OCI-LY3 (cell line): Measurements from ENCODE around the gene CTNND2.

Source experiments
- H2AFZ ChIP-seq: fragments of 200-600, 300-600 bp; shearing (Covaris generic); 2 replicates; pipeline ENCODE4 v1.6.0; 2014; ENCODE audit warnings: antibody characterized with exemption, low read depth, low read length
- H3K27ac ChIP-seq: fragments of 200-600, 300-600 bp; sonication (generic); 2 replicates; pipeline ENCODE4 v1.5.1; 2014; ENCODE audit warnings: mild to moderate bottlenecking, low read length, moderate library complexity, mixed read lengths
- H3K27me3 ChIP-seq: fragments of 200-600, 300-600 bp; sonication (generic); 2 replicates; pipeline ENCODE4 v1.6.1; 2014; ENCODE audit warnings: low read depth, low read length, mixed read lengths
- H3K36me3 ChIP-seq: fragments of 200-600, 300-600 bp; sonication (generic); replicated peaks from 2 replicates; pipeline ENCODE3; 2014; ENCODE audit warnings: low read depth, low read length, mixed read lengths
- H3K4me1 ChIP-seq: fragments of 300-600, 200-600 bp; sonication (generic); 2 replicates; pipeline ENCODE4 v1.6.1; 2014; ENCODE audit warnings: low read length, mixed read lengths
- H3K4me2 ChIP-seq: fragments of 200-600, 300-600 bp; sonication (generic); 2 replicates; pipeline ENCODE4 v1.6.1; 2014; ENCODE audit warnings: low read length, mixed read lengths
- H3K4me3 ChIP-seq: fragments of 300-600, 200-600 bp; sonication (generic); 2 replicates; pipeline ENCODE4 v1.5.1; 2014; ENCODE audit warnings: antibody characterized with exemption, mild to moderate bottlenecking, low read length, moderate library complexity
- H3K79me2 ChIP-seq: fragments of 300-600, 200-600 bp; shearing (Covaris generic); 2 replicates; pipeline ENCODE4 v1.6.1; 2014; ENCODE audit warnings: mild to moderate bottlenecking, low read length, mixed read lengths
- H3K9ac ChIP-seq: fragments of 300-600, 200-600 bp; shearing (Covaris generic); 2 replicates; pipeline ENCODE4 v1.6.0; 2014; ENCODE audit warnings: mild to moderate bottlenecking, low read length, moderate library complexity
- H3K9me3 ChIP-seq: fragments of 200-600, 300-600 bp; shearing (Covaris generic); 2 replicates; pipeline ENCODE4 v1.6.1; 2014; ENCODE audit warnings: low read length, mixed read lengths; ENCODE audit not compliant: insufficient read depth
- H4K20me1 ChIP-seq: fragments of 200-600, 300-600 bp; sonication (generic); 2 replicates; pipeline ENCODE4 v1.6.1; 2016; ENCODE audit warnings: low read length, mixed read lengths; ENCODE audit not compliant: insufficient read depth
- EZH2phosphoT487 ChIP-seq: fragments of 200-600 bp; shearing (Covaris generic); IDR thresholded peaks from 2 replicates; pipeline ENCODE4 v1.6.1; 2018; ENCODE audit warnings: antibody characterized with exemption, mixed run types, low read depth
- TF ChIP-seq, protein P1 (sequence below): fragments of 200-600, 300-600 bp; sonication (generic); IDR thresholded peaks from 2 replicates; pipeline ENCODE4 v1.5.1; 2014; ENCODE audit warnings: antibody characterized with exemption, low read length, low read depth

CTNND2 gene

DNA sequence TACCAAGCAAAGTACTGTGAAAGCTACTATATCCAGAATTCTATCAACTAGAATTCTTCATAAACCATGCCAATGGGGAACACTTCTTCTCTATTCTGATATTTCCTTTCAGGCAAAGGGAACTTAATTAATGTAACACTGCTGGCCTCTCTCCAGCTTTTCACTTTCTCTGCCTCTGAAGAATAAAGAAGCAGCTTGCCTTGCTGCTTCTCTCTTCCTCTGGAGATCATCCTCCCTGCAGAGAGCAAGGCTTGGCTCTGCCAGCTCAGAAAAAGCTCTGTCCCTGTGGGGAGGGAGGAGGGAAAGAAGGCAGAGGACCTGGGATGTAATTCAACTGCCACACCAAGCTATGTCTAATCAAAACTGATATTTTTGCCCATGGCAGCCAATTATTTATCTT, 6.5 kb downstream of the CTNND2 start:
- Histone ChIP-seq H3K4me3 (no peak overlapping the region), H2AFZ (no peak overlapping the region), H3K27ac (no peak overlapping the region), H4K20me1 (no peaks in the 10 kb centered on the region), H3K4me2 (no peak overlapping the region), H3K4me1 (no peaks in the 10 kb centered on the region), H3K27me3 (no peaks in the 10 kb centered on the region), H3K9ac (no peak overlapping the region), H3K36me3 (no peaks in the 10 kb centered on the region), H3K79me2 (no peaks in the 10 kb centered on the region), H3K9me3 (no peaks in the 10 kb centered on the region)
- TF ChIP-seq EZH2phosphoT487: no peak
- TF ChIP-seq, protein P1, sequence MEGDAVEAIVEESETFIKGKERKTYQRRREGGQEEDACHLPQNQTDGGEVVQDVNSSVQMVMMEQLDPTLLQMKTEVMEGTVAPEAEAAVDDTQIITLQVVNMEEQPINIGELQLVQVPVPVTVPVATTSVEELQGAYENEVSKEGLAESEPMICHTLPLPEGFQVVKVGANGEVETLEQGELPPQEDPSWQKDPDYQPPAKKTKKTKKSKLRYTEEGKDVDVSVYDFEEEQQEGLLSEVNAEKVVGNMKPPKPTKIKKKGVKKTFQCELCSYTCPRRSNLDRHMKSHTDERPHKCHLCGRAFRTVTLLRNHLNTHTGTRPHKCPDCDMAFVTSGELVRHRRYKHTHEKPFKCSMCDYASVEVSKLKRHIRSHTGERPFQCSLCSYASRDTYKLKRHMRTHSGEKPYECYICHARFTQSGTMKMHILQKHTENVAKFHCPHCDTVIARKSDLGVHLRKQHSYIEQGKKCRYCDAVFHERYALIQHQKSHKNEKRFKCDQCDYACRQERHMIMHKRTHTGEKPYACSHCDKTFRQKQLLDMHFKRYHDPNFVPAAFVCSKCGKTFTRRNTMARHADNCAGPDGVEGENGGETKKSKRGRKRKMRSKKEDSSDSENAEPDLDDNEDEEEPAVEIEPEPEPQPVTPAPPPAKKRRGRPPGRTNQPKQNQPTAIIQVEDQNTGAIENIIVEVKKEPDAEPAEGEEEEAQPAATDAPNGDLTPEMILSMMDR: no peak

- no peaks in the 10 kb centered on the region for H3K27me3 ChIP-seq
- H3K4me3 ChIP-seq: no peak overlapping the region
- H3K79me2 ChIP-seq: no peaks in the 10 kb centered on the region
- no peaks in the 10 kb centered on the region for H3K36me3 ChIP-seq
- H3K9ac ChIP-seq: no peak overlapping the region
- H2AFZ ChIP-seq: no peak overlapping the region
- TF ChIP-seq EZH2phosphoT487: no peak
- TF ChIP-seq, protein P1: no peak
- no peaks in the 10 kb centered on the region for H4K20me1 ChIP-seq
- no peaks in the 10 kb centered on the region for H3K4me1 ChIP-seq
- H3K9me3 ChIP-seq: no peaks in the 10 kb centered on the region
- H3K4me2 ChIP-seq: no peak overlapping the region
- no peak overlapping the region for H3K27ac ChIP-seq
Observed at GRCh38 chr5:11894992-11895391, 9.3 kb downstream of the CTNND2 start.

DNA sequence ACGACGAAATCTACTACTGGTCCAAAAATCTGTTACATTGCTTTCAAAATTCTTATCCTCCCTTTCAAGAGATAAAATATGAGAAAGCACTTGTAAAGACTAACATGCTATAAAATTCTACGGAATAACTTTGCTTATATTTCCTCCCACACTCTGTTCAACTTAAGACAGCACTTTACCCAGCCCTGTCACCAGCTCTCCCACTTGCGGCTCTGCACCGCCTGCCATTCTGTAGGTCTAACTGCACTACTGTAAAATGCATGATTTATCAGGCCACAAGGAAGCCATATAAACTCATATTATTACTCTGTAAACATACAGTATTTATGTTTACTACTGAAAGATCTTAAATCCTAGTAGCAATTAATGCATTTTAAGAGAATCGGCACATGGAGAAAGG, 11.4 kb downstream of the CTNND2 start:
- Histone ChIP-seq H3K4me2 (no peak overlapping the region), H3K27ac (no peak overlapping the region), H3K36me3 (no peaks in the 10 kb centered on the region), H3K4me1 (no peaks in the 10 kb centered on the region), H3K9me3 (no peaks in the 10 kb centered on the region), H3K27me3 (no peaks in the 10 kb centered on the region), H4K20me1 (no peaks in the 10 kb centered on the region), H3K9ac (no peak overlapping the region), H3K4me3 (no peak overlapping the region), H3K79me2 (no peaks in the 10 kb centered on the region), H2AFZ (no peak overlapping the region)
- TF ChIP-seq, protein P1: no peak
- no peak for TF ChIP-seq EZH2phosphoT487

GRCh38 chr5:11890777-11891176, 13.5 kb downstream of the CTNND2 start:
- no peaks in the 10 kb centered on the region for H3K79me2 ChIP-seq
- no peak overlapping the region for H3K4me2 ChIP-seq
- no peak overlapping the region for H3K9ac ChIP-seq
- no peaks in the 10 kb centered on the region for H3K36me3 ChIP-seq
- TF ChIP-seq EZH2phosphoT487: no peak
- TF ChIP-seq, protein P1: no peak
- H3K4me1 ChIP-seq: no peaks in the 10 kb centered on the region
- no peaks in the 10 kb centered on the region for H3K9me3 ChIP-seq
- H3K27ac ChIP-seq: no peak overlapping the region
- H2AFZ ChIP-seq: no peak overlapping the region
- H4K20me1 ChIP-seq: no peaks in the 10 kb centered on the region
- H3K27me3 ChIP-seq: no peaks in the 10 kb centered on the region
- no peak overlapping the region for H3K4me3 ChIP-seq
